Peyer's patch (tissue), 4 donors: ENCODE results near the gene ZNRF1. TPM values are rescaled to one million over a fixed set of nuclear protein-coding genes. Genes with fewer than 3 reads are reported as not detected.

ENCODE experiments used
- DNase-seq, 3 donors: peaks; one replicate each; pipeline ENCODE4 v3.0.0-alpha.2; 2017 to 2019
- H3K27ac ChIP-seq, 4 donors: fragments of 200-600 bp; sonication (generic); one replicate each; pipeline ENCODE4 v1.5.1; 2016 to 2019
- H3K27me3 ChIP-seq, 2 donors: fragments of 200-600 bp; sonication (generic); one replicate each; pipeline ENCODE4 v1.5.1; 2019
- H3K36me3 ChIP-seq, 3 donors: fragments of 200-600 bp; sonication (generic); one replicate each; pipeline ENCODE4 v1.5.1; 2016 to 2019
- H3K4me1 ChIP-seq, 4 donors: fragments of 200-600 bp; sonication (generic); one replicate each; pipeline ENCODE4 v1.5.1; 2016 to 2019
- H3K4me3 ChIP-seq, 4 donors: fragments of 200-600 bp; sonication (generic); 1 replicate in 3 of 4; 2 replicates in 1 of 4; pipeline ENCODE4 v1.5.1; 2016 to 2019; ENCODE audit warnings: mild to moderate bottlenecking in 1 of 4
- H3K9me3 ChIP-seq, 4 donors: fragments of 200-600 bp; sonication (generic); one replicate each; pipeline ENCODE4 v1.5.1; 2016 to 2019; ENCODE audit warnings: mild to moderate bottlenecking in 1 of 4
- CTCF ChIP-seq, 6 experiments: fragments of 450-650 bp in 4 of 6; fragments of 200-600 bp in 2 of 6; sonication (generic) in 1 of 6; IDR thresholded peaks; one replicate each; pipeline ENCODE4 v1.5.1; 2017 to 2019; ENCODE audit warnings: antibody characterized with exemption in 6 of 6, mild to moderate bottlenecking in 3 of 6, moderate library complexity in 1 of 6
- POLR2A ChIP-seq, 2 donors: fragments of 450-650 bp; IDR thresholded peaks; one replicate each; pipeline ENCODE4 v1.5.1; 2017; ENCODE audit warnings: antibody characterized with exemption in 2 of 2, mild to moderate bottlenecking in 2 of 2, moderate library complexity in 2 of 2
- total RNA-seq, 4 donors: library from RNA; depleted of rRNA; stranded (reverse); fragments of >200 nt; gene quantifications; one replicate each; pipeline ENCODE4 v1.1.0, GENCODE V29; 2016

The ZNRF1 gene
- total RNA-seq, 4 donors from 2014 or later: 10.7 to 32.7 (median 16.4) TPM

DNA sequence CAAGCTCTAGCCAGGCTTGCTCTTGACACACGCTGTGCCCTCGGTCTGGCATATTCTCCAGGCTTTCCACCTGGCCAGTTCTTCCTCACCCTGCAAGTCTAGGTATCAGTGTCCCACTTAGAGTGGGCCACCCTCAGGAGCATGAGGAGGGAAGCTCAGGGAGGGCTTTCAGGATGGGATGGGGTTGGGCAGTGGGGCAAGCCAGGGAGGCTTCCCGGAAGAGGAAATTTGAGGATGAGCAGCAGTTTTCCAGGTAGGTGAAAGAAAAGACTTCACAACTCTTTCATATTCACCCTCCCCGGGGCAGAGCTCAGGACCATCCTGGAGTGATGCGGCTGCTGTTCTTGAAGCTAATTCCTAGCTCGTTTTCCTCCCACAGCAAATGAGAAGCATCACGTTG is 132.3 kb downstream of the ZNRF1 start:
- no peaks in the 10 kb centered on the region for H3K27me3 ChIP-seq
- H3K27ac ChIP-seq: no peak overlapping the region
- H3K36me3 ChIP-seq: no peaks in the 10 kb centered on the region
- H3K4me1 ChIP-seq: no peaks in the 10 kb centered on the region
- H3K4me3 ChIP-seq: no peak overlapping the region
- DNase-seq: no peak
- TF ChIP-seq POLR2A (IDR thresholded peaks at IDR 0.05) (no peak), CTCF (IDR thresholded peaks at IDR 0.05) (no peak)
- peaks cover 0 to 3% (median 0%) of the 10 kb centered on the region in 4 donors for H3K9me3 ChIP-seq

DNA sequence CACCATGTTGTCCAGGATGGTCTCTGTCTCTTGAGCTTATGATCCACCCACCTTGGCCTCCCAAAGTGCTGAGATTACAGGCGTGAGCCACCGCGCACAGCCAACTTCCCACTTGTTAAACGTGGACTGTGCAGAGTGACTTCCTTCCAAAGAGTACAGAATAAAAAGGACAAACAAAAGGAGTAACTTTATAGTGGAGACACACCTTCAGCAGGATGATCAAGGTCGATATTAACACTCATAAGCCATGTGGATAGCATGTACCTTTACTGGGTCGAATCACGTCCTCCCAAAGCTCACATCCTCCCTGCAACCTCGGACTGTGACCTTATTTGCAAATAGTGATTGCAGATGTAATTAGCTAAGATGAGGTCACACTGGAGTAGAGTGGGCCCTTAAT is 139.4 kb downstream of the ZNRF1 start:
- TF ChIP-seq POLR2A (IDR thresholded peaks at IDR 0.05) (no peak), CTCF (IDR thresholded peaks at IDR 0.05) (no peak)
- Histone ChIP-seq H3K36me3 (no peaks in the 10 kb centered on the region), H3K27me3 (no peaks in the 10 kb centered on the region), H3K27ac (no peak overlapping the region), H3K9me3 (no peaks in the 10 kb centered on the region), H3K4me3 (no peak overlapping the region), H3K4me1 (no peaks in the 10 kb centered on the region)
- DNase-seq: no peak

GRCh38 chr16:75138636-75139035 is 139.8 kb downstream of the ZNRF1 start:
- H3K36me3 ChIP-seq: no peaks in the 10 kb centered on the region
- H3K27me3 ChIP-seq: no peaks in the 10 kb centered on the region
- no peak overlapping the region for H3K27ac ChIP-seq
- no peak for DNase-seq
- H3K4me1 ChIP-seq: no peaks in the 10 kb centered on the region
- TF ChIP-seq CTCF (IDR thresholded peaks at IDR 0.05) (no peak), POLR2A (IDR thresholded peaks at IDR 0.05) (no peak)
- no peak overlapping the region for H3K4me3 ChIP-seq
- no peaks in the 10 kb centered on the region for H3K9me3 ChIP-seq

DNA sequence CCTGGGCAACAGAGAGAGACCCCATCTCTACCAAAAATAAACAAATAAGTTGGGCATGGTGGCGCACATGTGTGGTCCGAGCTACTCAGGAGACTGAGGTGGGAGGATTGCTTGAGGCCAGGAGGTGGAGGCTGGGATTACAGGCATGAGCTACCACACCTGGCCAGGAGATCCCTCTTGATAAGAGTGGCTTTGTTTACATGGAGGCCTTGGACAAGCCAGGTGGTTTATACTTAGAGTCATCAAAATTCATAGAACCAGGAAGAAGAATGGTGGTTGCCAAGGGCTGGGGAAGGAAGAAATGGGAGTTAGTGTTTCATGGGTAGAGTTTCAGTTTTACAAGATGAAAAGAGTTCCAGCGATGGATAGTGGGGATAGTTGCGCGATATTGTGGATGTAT is 140.7 kb downstream of the ZNRF1 start:
- Histone ChIP-seq H3K9me3 (no peaks in the 10 kb centered on the region), H3K4me3 (no peak overlapping the region), H3K4me1 (no peaks in the 10 kb centered on the region), H3K27me3 (no peaks in the 10 kb centered on the region), H3K27ac (no peak overlapping the region), H3K36me3 (no peaks in the 10 kb centered on the region)
- TF ChIP-seq CTCF (IDR thresholded peaks at IDR 0.05): no peak
- TF ChIP-seq POLR2A (IDR thresholded peaks at IDR 0.05): no peak
- DNase-seq: no peak

- no peak overlapping the region for H3K27ac ChIP-seq
- no peak for DNase-seq
- no peaks in the 10 kb centered on the region for H3K27me3 ChIP-seq
- H3K4me3 ChIP-seq: no peak overlapping the region
- no peaks in the 10 kb centered on the region for H3K4me1 ChIP-seq
- H3K9me3 ChIP-seq: no peaks in the 10 kb centered on the region
- H3K36me3 ChIP-seq: no peaks in the 10 kb centered on the region
- TF ChIP-seq POLR2A (IDR thresholded peaks at IDR 0.05) (no peak), CTCF (IDR thresholded peaks at IDR 0.05) (no peak)
Measured at GRCh38 chr16:75143941-75144340, 145.1 kb downstream of the ZNRF1 start.

DNA sequence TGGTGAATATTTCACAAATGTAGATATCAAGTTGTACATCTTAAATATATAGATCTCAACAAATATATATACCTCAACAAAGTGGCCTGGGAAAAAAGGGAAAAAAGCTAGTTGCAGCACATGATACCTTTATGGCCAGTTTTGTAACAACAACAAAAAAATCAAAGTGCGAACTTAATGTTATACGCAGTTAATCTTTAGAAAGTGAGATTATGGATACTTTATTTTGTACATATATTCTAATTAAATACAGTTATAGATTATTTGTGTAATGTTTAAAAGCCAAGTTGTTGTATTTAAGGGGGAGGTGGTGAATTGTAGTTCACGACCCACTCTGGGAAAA is 149.1 kb downstream of the ZNRF1 start:
- Histone ChIP-seq H3K9me3 (peaks cover 0 to 13% (median 0%) of the 10 kb centered on the region in 4 donors), H3K4me3 (peak overlapping the region in 2 of 4 donors; percentile 79 to 98), H3K27ac (peak overlapping the region in 1 of 4 donors; percentile 99), H3K27me3 (no peaks in the 10 kb centered on the region), H3K4me1 (peaks cover 0 to 3% (median 0%) of the 10 kb centered on the region in 4 donors), H3K36me3 (no peaks in the 10 kb centered on the region)
- TF ChIP-seq POLR2A (IDR thresholded peaks at IDR 0.05) (no peak), CTCF (IDR thresholded peaks at IDR 0.05) (no peak)
- DNase-seq: no peak
